GM21526 (cell line): ENCODE measurements around the gene COL6A5.
"Not testable (repeated sequence)": the region's sequence is repeated elsewhere in the genome, so short reads cannot be mapped to it uniquely, and the experiment has no call there.

Experiments used
- ATAC-seq: cut with Tn5 transposase; IDR thresholded peaks from one replicate; pipeline ENCODE4 v1.9.1; 2021; ENCODE audit warnings: moderate library complexity; ENCODE audit not compliant: unreplicated experiment, low FRiP score

The COL6A5 gene

DNA sequence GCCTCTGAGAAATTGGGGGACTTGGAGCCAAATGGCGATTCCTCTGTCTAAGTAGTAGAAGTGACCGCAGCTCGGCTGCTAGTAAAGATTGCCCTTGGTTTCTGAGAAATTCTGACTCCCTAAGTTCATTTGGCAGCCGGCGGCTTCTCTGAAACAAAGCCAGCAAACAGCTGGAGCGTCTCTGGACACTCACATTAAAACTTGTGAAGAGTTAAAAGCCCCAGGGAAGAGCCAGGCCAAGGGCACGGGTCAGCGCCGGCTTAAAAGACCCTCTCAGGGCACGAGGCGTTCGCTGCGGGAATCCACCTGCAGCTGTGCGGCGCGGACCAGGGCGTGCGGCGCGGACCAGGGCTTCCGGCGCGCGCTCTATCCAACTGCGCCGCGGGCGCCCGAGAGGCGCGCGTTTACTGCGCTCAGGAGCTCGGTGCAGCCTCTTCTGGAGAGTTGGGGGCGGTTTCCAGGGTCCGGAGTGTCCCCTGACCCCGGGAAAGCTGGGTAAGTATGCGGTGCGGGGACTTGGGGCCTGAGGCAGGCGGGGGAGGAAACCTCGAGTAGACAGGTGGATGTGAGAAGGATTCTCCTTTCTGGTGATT is at the start of gene COL6A5:
Gene COL6A5, plus strand, starts transcription at position 186 of the 593 bp plus-strand sequence. CDS start 27,967 bp downstream, outside the sequence.
- ATAC-seq: no peak

GRCh38 chr3:130299531-130299930 is 45.9 kb upstream of the COL6A5 start:
- ATAC-seq: no peak

- no peak for ATAC-seq
These were observed 44.6 kb upstream of the COL6A5 start for GRCh38 chr3:130300888-130301287.

GRCh38 chr3:130310109-130310508 is 35.4 kb upstream of the COL6A5 start:
- ATAC-seq: no peak

- no peak for ATAC-seq
These were observed 33.1 kb upstream of the COL6A5 start for GRCh38 chr3:130312374-130312773.

GRCh38 chr3:130316169-130316568 is 29.3 kb upstream of the COL6A5 start:
- no peak for ATAC-seq

GRCh38 chr3:130323503-130323902 is 22.0 kb upstream of the COL6A5 start:
- no peak for ATAC-seq

GRCh38 chr3:130340766-130341165 is 4.7 kb upstream of the COL6A5 start:
- no peak for ATAC-seq

DNA sequence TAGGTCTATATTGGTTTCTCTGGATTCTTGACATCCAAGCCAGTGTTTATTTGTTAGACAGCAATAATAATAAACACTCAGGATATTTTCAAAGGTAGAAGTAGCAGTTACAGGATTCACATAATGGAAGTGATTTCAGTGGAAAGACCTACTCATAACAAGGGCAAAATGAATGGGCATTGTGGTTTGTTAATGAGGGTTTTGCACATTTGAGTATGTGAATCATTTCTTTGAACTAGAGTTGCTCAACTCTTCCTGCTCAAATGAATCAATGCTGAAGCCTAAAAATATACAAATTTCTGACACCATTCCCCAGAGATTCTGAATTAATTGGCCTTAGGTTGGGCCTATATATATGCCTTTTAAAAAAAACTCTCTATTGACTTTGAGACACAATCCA is 4.1 kb upstream of the COL6A5 start:
- no peak for ATAC-seq

DNA sequence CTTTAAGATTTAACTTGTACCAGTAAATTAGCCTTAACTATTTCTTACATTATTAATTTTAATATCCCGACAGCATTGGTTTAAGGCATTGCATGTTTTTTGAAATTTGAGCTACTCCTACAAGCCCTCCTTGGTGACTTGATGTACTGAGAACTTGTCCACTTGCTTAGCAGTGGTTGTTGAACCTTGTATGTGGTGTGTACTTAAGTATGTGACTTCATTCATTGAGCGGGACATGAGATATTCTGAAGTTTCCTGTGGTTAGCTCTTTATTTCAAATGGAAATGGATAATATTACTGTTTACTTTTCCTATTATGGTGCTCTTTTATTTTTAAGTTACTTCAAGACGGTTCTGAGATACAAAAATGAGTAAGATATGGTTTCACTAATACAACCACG is 3.6 kb upstream of the COL6A5 start:
- ATAC-seq: no peak

- ATAC-seq: no peak
These were observed 2.4 kb upstream of the COL6A5 start for GRCh38 chr3:130342821-130343661.

GRCh38 chr3:130348258-130348657 is 2.8 kb downstream of the COL6A5 start:
- ATAC-seq: not testable (repeated sequence)

- ATAC-seq: no peak
These were observed 9.0 kb downstream of the COL6A5 start for GRCh38 chr3:130354430-130354829.

- ATAC-seq: no peak
These were observed 28.6 kb downstream of the COL6A5 start for GRCh38 chr3:130374033-130374432.

DNA sequence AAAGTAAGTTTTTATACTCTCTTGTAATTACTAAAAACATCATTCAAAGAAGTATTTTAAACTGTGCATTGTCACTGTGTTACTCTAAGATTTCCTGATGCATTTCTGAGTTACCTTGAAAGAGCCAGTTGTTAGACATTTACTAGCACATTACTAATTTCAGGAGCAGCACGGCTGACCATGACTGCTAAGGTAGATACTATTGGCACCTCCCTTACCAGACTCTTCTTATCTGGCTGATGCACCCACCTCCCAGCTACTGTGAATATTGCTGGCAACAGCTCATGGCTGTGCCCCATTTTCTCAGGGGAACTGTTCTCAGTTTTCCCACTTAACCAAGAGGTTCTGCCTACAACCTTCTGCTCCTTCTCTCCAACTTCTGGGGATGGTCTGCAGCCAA is 29.4 kb downstream of the COL6A5 start:
- ATAC-seq: no peak

DNA sequence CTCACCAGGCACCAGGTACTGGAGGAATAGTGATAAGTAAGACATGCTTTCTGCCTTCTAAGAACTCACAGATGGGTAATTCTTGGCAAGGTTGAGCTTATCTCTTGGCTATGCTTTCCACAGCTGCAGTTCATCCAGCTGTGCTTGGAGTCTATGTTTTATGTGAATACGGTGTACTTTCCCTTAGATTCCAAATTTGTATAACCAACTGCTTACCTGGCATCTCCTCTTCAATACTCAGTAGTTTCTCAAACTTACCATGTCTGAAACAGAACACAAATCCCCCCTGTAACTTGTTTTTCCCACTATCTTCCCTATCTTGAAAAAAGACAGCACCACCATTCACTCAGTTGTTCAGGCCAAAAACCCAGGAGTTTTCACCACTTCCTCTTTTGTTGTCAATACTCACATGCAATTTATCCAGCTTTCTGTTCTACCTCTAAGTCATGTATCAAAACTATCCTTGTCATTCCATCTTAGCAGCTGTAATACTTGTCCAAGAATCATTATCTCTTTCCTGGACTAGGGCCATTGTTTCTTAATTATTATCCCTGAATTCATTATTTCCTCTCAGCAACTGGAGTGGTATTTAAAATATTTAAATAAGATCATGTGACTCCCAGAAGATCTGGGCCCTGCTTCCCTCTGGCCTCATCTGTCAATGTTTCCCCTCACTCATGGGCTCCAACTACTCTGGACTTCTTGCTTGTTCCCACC is 32.6 kb downstream of the COL6A5 start:
- ATAC-seq: no peak

DNA sequence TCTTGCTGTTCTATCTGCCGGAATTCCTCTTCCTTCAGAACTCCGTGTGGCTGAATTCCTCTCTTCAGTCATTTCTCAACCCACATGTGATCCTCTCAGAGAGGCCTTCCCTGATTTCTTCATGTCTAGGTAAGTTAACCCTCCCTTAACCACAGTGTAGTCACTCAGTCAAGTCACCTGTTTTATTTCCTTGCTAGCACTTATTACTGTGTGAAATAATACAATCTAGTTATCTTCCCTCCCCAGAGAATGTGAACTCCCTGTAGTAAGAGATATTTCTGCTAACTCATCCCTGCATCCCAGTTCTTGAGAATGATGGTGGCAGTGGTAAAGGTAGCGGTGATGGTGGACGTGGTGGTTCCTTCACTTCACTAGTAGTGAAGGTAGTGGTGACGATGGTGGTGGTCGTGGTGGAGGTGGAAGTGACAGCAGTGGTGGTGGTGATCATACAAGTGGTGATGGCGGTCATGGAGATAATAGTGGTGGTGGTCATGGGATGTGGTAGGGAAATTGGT is 33.3 kb downstream of the COL6A5 start:
- no peak for ATAC-seq

- no peak for ATAC-seq
These were observed 33.8 kb downstream of the COL6A5 start for GRCh38 chr3:130379274-130379673.

- ATAC-seq: no peak
These were observed 34.9 kb downstream of the COL6A5 start for GRCh38 chr3:130380398-130380797.

DNA sequence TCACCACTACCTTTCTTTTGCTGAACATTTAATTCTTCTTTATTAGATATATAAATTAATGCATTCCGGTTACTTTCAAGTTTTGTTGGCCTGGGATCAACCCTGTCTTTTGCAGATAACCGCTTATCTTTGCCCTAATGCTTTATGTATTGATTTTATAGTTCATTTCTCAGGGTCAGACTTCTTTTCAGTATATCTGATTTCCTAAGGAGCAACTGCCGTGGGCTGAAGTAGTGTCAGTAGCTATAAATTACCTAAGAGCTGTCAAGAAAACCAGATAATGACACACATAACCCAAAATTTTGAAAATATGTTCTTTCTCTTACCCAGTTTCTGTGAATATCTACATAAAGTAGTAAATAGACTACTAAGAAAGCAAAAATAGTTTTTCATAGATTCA is 38.0 kb downstream of the COL6A5 start:
- ATAC-seq: no peak

DNA sequence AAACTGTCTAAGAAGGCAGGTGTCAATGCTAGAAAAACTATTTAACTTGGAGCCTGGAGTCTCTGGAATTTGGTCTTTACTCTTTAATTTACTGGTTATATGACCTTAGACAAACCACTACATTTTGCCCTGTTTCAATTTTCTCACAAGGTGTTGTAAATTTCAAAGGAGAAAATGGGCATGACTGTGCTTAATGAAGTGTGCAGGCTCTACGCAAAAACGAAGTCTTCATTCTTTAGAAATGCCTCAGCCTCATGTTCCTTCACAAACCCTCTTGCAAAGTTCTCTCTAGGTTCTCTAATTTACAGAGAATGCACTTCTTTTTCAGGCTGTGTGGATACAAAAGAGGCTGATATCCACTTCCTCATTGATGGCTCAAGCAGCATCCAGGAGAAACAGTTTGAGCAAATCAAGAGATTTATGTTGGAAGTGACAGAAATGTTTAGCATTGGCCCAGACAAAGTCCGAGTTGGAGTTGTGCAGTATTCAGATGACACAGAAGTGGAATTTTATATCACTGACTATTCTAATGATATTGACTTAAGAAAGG is 39.1 kb downstream of the COL6A5 start:
- ATAC-seq: no peak
